B cell (primary cell): ENCODE data around the gene CDCA5.

Experiments
- CTCF ChIP-seq: fragments of 200-600 bp; IDR thresholded peaks from one replicate; pipeline ENCODE4 v1.8.0; 2022; ENCODE audit warnings: antibody characterized with exemption, mild to moderate bottlenecking
- EZH2 ChIP-seq: IDR thresholded peaks from 2 replicates; pipeline ENCODE4 v1.6.1; 2012; ENCODE audit warnings: borderline replicate concordance, low read depth, mild to moderate bottlenecking, moderate library complexity, low read length; ENCODE audit not compliant: insufficient read depth, poor library complexity, severe bottlenecking

- TF ChIP-seq EZH2 = no peak
- TF ChIP-seq CTCF = no peak
Observed at GRCh38 chr11:65111159-65111743, 27.4 kb upstream of the CDCA5 start.
